ENCODE results near the gene MBD3L4. TPM values are rescaled to one million over a fixed set of nuclear protein-coding genes. Genes with fewer than 3 reads are reported as not detected.

MBD3L4 gene
- total RNA-seq, 2 experiments from 2014 or later: not detected

DNA sequence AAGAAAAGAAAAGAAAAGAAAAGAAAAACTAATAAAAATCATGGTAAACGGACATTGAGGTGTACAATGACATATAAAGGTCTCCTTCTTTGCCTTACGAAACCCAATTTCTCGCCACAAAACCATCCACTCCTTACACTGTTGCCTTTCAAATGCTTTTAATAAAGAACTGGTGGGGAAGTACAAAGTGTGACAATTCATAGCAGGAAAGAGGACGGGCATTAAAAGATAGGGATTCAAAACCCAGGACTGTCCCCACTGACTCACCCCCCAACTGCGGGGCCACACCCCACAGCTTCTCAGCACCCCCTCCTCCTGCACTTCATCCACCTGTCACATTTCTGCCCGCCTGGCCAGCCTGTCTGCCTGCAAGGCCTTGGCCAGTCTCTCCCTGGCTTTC lies 21.2 kb downstream of the MBD3L4 start:
- Histone ChIP-seq H3K79me2 (ENCODE audit: insufficient read depth, low read depth, low read length) (no peaks in the 10 kb centered on the region), H3K4me3 (ENCODE audit: low read depth, low read length, poor library complexity, severe bottlenecking) (no peak overlapping the region), H3K9me3 (ENCODE audit: low read length) (no peaks in the 10 kb centered on the region), H3K9me2 (ENCODE audit: insufficient read depth, low read length) (no peaks in the 10 kb centered on the region), H3K4me2 (ENCODE audit: low read length) (no peak overlapping the region), H3K4me1 (ENCODE audit: insufficient read depth, low read length, poor library complexity, severe bottlenecking) (no peaks in the 10 kb centered on the region), H4K20me1 (ENCODE audit: insufficient read depth, low read length) (no peaks in the 10 kb centered on the region), H3K27ac (ENCODE audit: low read depth, low read length, poor library complexity, severe bottlenecking) (no peak overlapping the region), H2AFZ (ENCODE audit: low read length) (no peak overlapping the region), H3K36me3 (ENCODE audit: insufficient read depth, low read length) (no peaks in the 10 kb centered on the region)
- DNase-seq (ENCODE audit: low spot score): no peak
- no TSS peak for BruUV-seq (replicated peaks)
- TF ChIP-seq EZH2phosphoT487 (IDR thresholded peaks at IDR 0.05; ENCODE audit: borderline replicate concordance, low read depth, low read length) (no peak), CTCF (conservative IDR thresholded peaks at IDR 0.05; ENCODE audit: low read length) (no peak)
- ChIA-PET CTCF (ENCODE audit: unreplicated experiment) (no interaction called here), POLR2A (no interaction called here)
- intact Hi-C loops (cut with micrococcal nuclease; ENCODE audit: unreplicated experiment): no loop called here

GRCh38 chr19:7013678-7014077 lies 26.3 kb downstream of the MBD3L4 start:
- H3K9me3 ChIP-seq (ENCODE audit: low read length): no peaks in the 10 kb centered on the region
- ChIA-PET CTCF (ENCODE audit: unreplicated experiment) (no interaction called here), POLR2A (no interaction called here)
- H3K4me2 ChIP-seq (ENCODE audit: low read length): no peak overlapping the region
- H2AFZ ChIP-seq (ENCODE audit: low read length): no peak overlapping the region
- no peak overlapping the region for H3K4me3 ChIP-seq (ENCODE audit: low read depth, low read length, poor library complexity, severe bottlenecking)
- H3K36me3 ChIP-seq (ENCODE audit: insufficient read depth, low read length): no peaks in the 10 kb centered on the region
- H3K79me2 ChIP-seq (ENCODE audit: insufficient read depth, low read depth, low read length): no peaks in the 10 kb centered on the region
- no peaks in the 10 kb centered on the region for H4K20me1 ChIP-seq (ENCODE audit: insufficient read depth, low read length)
- no peaks in the 10 kb centered on the region for H3K9me2 ChIP-seq (ENCODE audit: insufficient read depth, low read length)
- H3K27ac ChIP-seq (ENCODE audit: low read depth, low read length, poor library complexity, severe bottlenecking): no peak overlapping the region
- no peak for TF ChIP-seq EZH2phosphoT487 (IDR thresholded peaks at IDR 0.05; ENCODE audit: borderline replicate concordance, low read depth, low read length)
- no peak for TF ChIP-seq CTCF (conservative IDR thresholded peaks at IDR 0.05; ENCODE audit: low read length)
- DNase-seq (ENCODE audit: low spot score): no peak
- no peaks in the 10 kb centered on the region for H3K4me1 ChIP-seq (ENCODE audit: insufficient read depth, low read length, poor library complexity, severe bottlenecking)
- intact Hi-C loops (cut with micrococcal nuclease; ENCODE audit: unreplicated experiment): no loop called here
- no TSS peak for BruUV-seq (replicated peaks)

GRCh38 chr19:7010722-7011593 lies 29.0 kb downstream of the MBD3L4 start:
- no peak for DNase-seq (ENCODE audit: low spot score)
- H3K9me2 ChIP-seq (ENCODE audit: insufficient read depth, low read length): no peaks in the 10 kb centered on the region
- no peaks in the 10 kb centered on the region for H3K79me2 ChIP-seq (ENCODE audit: insufficient read depth, low read depth, low read length)
- H3K36me3 ChIP-seq (ENCODE audit: insufficient read depth, low read length): no peaks in the 10 kb centered on the region
- intact Hi-C loops (cut with micrococcal nuclease; ENCODE audit: unreplicated experiment): no loop called here
- TF ChIP-seq CTCF (conservative IDR thresholded peaks at IDR 0.05; ENCODE audit: low read length): no peak
- TF ChIP-seq EZH2phosphoT487 (IDR thresholded peaks at IDR 0.05; ENCODE audit: borderline replicate concordance, low read depth, low read length): no peak
- no peak overlapping the region for H3K4me2 ChIP-seq (ENCODE audit: low read length)
- no peak overlapping the region for H2AFZ ChIP-seq (ENCODE audit: low read length)
- no peak overlapping the region for H3K4me3 ChIP-seq (ENCODE audit: low read depth, low read length, poor library complexity, severe bottlenecking)
- POLR2A ChIA-PET: no interaction called here
- no peaks in the 10 kb centered on the region for H3K9me3 ChIP-seq (ENCODE audit: low read length)
- BruUV-seq (replicated peaks): no TSS peak
- no peak overlapping the region for H3K27ac ChIP-seq (ENCODE audit: low read depth, low read length, poor library complexity, severe bottlenecking)
- CTCF ChIA-PET (ENCODE audit: unreplicated experiment): no interaction called here
- no peaks in the 10 kb centered on the region for H4K20me1 ChIP-seq (ENCODE audit: insufficient read depth, low read length)
- H3K4me1 ChIP-seq (ENCODE audit: insufficient read depth, low read length, poor library complexity, severe bottlenecking): no peaks in the 10 kb centered on the region

Measured in OCI-LY7 (cell line).